ENCODE data around the gene PIP5K1B. TPM values are rescaled to one million over a fixed set of nuclear protein-coding genes. Genes with fewer than 3 reads are reported as not detected.

The PIP5K1B gene
- total RNA-seq, 6 experiments from 2014 or later = not detected

- TF ChIP-seq CTCF (IDR thresholded peaks at IDR 0.05) = no peak
- no peak overlapping the region for H3K27ac Mint-ChIP-seq
- no peak overlapping the region for H3K4me3 Mint-ChIP-seq
- peaks cover 3% of the 10 kb centered on the region; the same call in 1 of the 2 replicates for H3K27me3 Mint-ChIP-seq (ENCODE audit: insufficient read depth)
- H3K36me3 Mint-ChIP-seq (ENCODE audit: low read depth) = no peaks in the 10 kb centered on the region
- no peaks in the 10 kb centered on the region for H3K9me3 Mint-ChIP-seq
- DNase-seq = no peak
- H3K4me1 Mint-ChIP-seq (ENCODE audit: low read depth) = no peaks in the 10 kb centered on the region
Observed at GRCh38 chr9:68797116-68797515, 92.1 kb downstream of the PIP5K1B start.

- Mint-ChIP-seq H3K9me3 (no peaks in the 10 kb centered on the region), H3K4me1 (ENCODE audit: low read depth) (no peaks in the 10 kb centered on the region), H3K27ac (no peak overlapping the region), H3K27me3 (ENCODE audit: insufficient read depth) (peaks cover 3% of the 10 kb centered on the region; the same call in 1 of the 2 replicates), H3K4me3 (no peak overlapping the region), H3K36me3 (ENCODE audit: low read depth) (no peaks in the 10 kb centered on the region)
- no peak for DNase-seq
- no peak for TF ChIP-seq CTCF (IDR thresholded peaks at IDR 0.05)
Observed at GRCh38 chr9:68798423-68798822, 93.4 kb downstream of the PIP5K1B start.

GRCh38 chr9:68800836-68801235 lies 95.8 kb downstream of the PIP5K1B start:
- Mint-ChIP-seq H3K4me1 (ENCODE audit: low read depth) (no peaks in the 10 kb centered on the region), H3K27me3 (ENCODE audit: insufficient read depth) (peaks cover 7% of the 10 kb centered on the region; the same call in 1 of the 2 replicates), H3K36me3 (ENCODE audit: low read depth) (no peaks in the 10 kb centered on the region), H3K27ac (no peak overlapping the region), H3K4me3 (no peak overlapping the region), H3K9me3 (no peaks in the 10 kb centered on the region)
- DNase-seq = no peak
- no peak for TF ChIP-seq CTCF (IDR thresholded peaks at IDR 0.05)

- no peak for TF ChIP-seq CTCF (IDR thresholded peaks at IDR 0.05)
Observed at GRCh38 chr9:68802525-68803015, 97.5 kb downstream of the PIP5K1B start.

GRCh38 chr9:68804911-68805889 lies 100.2 kb downstream of the PIP5K1B start:
- H3K4me3 Mint-ChIP-seq = no peak overlapping the region
- no peak for DNase-seq
- H3K4me1 Mint-ChIP-seq (ENCODE audit: low read depth) = no peaks in the 10 kb centered on the region
- no peaks in the 10 kb centered on the region for H3K9me3 Mint-ChIP-seq
- no peak for TF ChIP-seq CTCF (IDR thresholded peaks at IDR 0.05)
- H3K36me3 Mint-ChIP-seq (ENCODE audit: low read depth) = no peaks in the 10 kb centered on the region
- H3K27me3 Mint-ChIP-seq (ENCODE audit: insufficient read depth) = peaks cover 5% of the 10 kb centered on the region; the same call in 1 of the 2 replicates
- no peak overlapping the region for H3K27ac Mint-ChIP-seq

More at GRCh38 chr9:68802525-68803015, 97.5 kb downstream of the PIP5K1B start:
- no peak overlapping the region for H3K27ac Mint-ChIP-seq
- peaks cover 7% of the 10 kb centered on the region; the same call in 1 of the 2 replicates for H3K27me3 Mint-ChIP-seq (ENCODE audit: insufficient read depth)
- no peak overlapping the region for H3K4me3 Mint-ChIP-seq
- no peaks in the 10 kb centered on the region for H3K4me1 Mint-ChIP-seq (ENCODE audit: low read depth)
- DNase-seq = no peak
- no peaks in the 10 kb centered on the region for H3K36me3 Mint-ChIP-seq (ENCODE audit: low read depth)
- no peaks in the 10 kb centered on the region for H3K9me3 Mint-ChIP-seq

Data from HFFc6 (cell line).